Measurements from ENCODE around the gene HERC2. TPM values are rescaled to one million over a fixed set of nuclear protein-coding genes. Genes with fewer than 3 reads are reported as not detected.

HERC2 gene
- total and polyA plus RNA-seq, 4 donors, result 17.9 to 76.0 (median 39.8) TPM

- H3K9ac ChIP-seq (ENCODE audit: insufficient read depth in 1 of 2, low read length in 2 of 2), result no peak overlapping the region
- no peaks in the 10 kb centered on the region for H3K9me3 ChIP-seq (ENCODE audit: control insufficient read depth in 4 of 4, insufficient read depth in 3 of 4, low read length in 3 of 4)
- ATAC-seq (ENCODE audit: insufficient read depth, low FRiP score), result no peak
Observed at GRCh38 chr15:28109626-28110455, 212.1 kb downstream of the HERC2 start.

DNA sequence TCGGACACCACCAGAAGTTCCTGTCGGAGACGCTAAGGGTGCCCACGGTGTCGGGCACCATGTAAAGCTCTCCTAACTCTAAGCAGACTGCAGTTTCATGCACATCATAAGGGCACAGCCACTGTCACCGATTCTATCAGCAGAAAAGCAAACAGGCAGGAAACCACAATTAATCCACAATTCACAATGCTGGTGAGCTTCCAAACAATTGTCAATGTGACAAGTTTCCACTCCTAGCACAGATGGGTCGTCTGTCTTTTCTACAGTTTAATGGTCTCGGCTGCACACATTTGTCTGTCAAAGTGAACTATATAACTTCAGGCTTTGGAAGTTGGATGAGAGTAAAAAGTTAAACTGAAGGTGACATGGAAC, 214.1 kb downstream of the HERC2 start:
- Histone ChIP-seq H3K4me3 (no peak overlapping the region), H3K9ac (ENCODE audit: insufficient read depth in 1 of 2, low read length in 2 of 2) (no peak overlapping the region), H3K27me3 (ENCODE audit: control insufficient read depth in 3 of 3, insufficient read depth in 3 of 3, low read length in 2 of 3) (peaks cover 0 to 16% (median 0%) of the 10 kb centered on the region in 3 donors), H3K4me1 (ENCODE audit: control insufficient read depth in 5 of 5, insufficient read depth in 5 of 5, low read length in 5 of 5) (peaks cover 4 to 30% (median 7%) of the 10 kb centered on the region in 5 donors), H3K9me3 (ENCODE audit: control insufficient read depth in 4 of 4, insufficient read depth in 3 of 4, low read length in 3 of 4) (no peaks in the 10 kb centered on the region), H3K36me3 (ENCODE audit: control insufficient read depth in 4 of 4, insufficient read depth in 4 of 4, low read length in 4 of 4) (peaks cover 10 to 17% (median 16%) of the 10 kb centered on the region in 4 donors), H3K27ac (ENCODE audit: low read depth in 1 of 2, low read length in 1 of 2) (no peak overlapping the region)
- DNase-seq, result no peak
- WGBS, 2 donors, result 15 to 31% methylated on average over 8 of the region's 8 CpGs
- TF ChIP-seq CTCF (IDR thresholded peaks at IDR 0.05; ENCODE audit: control extremely low read depth, extremely low read depth), result no peak
- ATAC-seq (ENCODE audit: insufficient read depth, low FRiP score), result no peak

More at GRCh38 chr15:28109626-28110455, 212.1 kb downstream of the HERC2 start:
- Histone ChIP-seq H3K4me1 (ENCODE audit: control insufficient read depth in 5 of 5, insufficient read depth in 5 of 5, low read length in 5 of 5) (peaks cover 4 to 30% (median 7%) of the 10 kb centered on the region in 5 donors), H3K27ac (ENCODE audit: low read depth in 1 of 2, low read length in 1 of 2) (no peak overlapping the region), H3K27me3 (ENCODE audit: control insufficient read depth in 3 of 3, insufficient read depth in 3 of 3, low read length in 2 of 3) (peaks cover 0 to 14% (median 0%) of the 10 kb centered on the region in 3 donors), H3K4me3 (no peak overlapping the region), H3K36me3 (ENCODE audit: control insufficient read depth in 4 of 4, insufficient read depth in 4 of 4, low read length in 4 of 4) (peaks cover 10 to 36% (median 25%) of the 10 kb centered on the region in 4 donors)
- TF ChIP-seq CTCF (IDR thresholded peaks at IDR 0.05; ENCODE audit: control extremely low read depth, extremely low read depth), result no peak
- no peak for DNase-seq
- WGBS, 2 donors, result 92 to 94% methylated on average over 25 of the region's 25 CpGs

- no peak for ATAC-seq (ENCODE audit: insufficient read depth, low FRiP score)
- DNase-seq, result peak; percentile 42 to 60 (median 51)
- WGBS, 2 donors, result 3 to 4% methylated on average over 58 to 63 of the region's 63 CpGs
- peak overlapping the region; percentile 15 for H3K4me3 ChIP-seq
- H3K9me3 ChIP-seq (ENCODE audit: control insufficient read depth in 4 of 4, insufficient read depth in 3 of 4, low read length in 3 of 4), result peaks cover 0 to 2% (median 0%) of the 10 kb centered on the region in 4 donors
- H3K27me3 ChIP-seq (ENCODE audit: control insufficient read depth in 3 of 3, insufficient read depth in 3 of 3, low read length in 2 of 3), result peaks cover 0 to 16% (median 0%) of the 10 kb centered on the region in 3 donors
- peaks cover 6 to 11% (median 11%) of the 10 kb centered on the region in 4 donors for H3K36me3 ChIP-seq (ENCODE audit: control insufficient read depth in 4 of 4, insufficient read depth in 4 of 4, low read length in 4 of 4)
- H3K27ac ChIP-seq (ENCODE audit: low read depth in 1 of 2, low read length in 1 of 2), result no peak overlapping the region
- H3K4me1 ChIP-seq (ENCODE audit: control insufficient read depth in 5 of 5, insufficient read depth in 5 of 5, low read length in 5 of 5), result peaks cover 4 to 30% (median 7%) of the 10 kb centered on the region in 5 donors
- H3K9ac ChIP-seq (ENCODE audit: insufficient read depth in 1 of 2, low read length in 2 of 2), result peak overlapping the region in 1 of 2 donors; percentile 61
- no peak for TF ChIP-seq CTCF (IDR thresholded peaks at IDR 0.05; ENCODE audit: control extremely low read depth, extremely low read depth)
Observed at GRCh38 chr15:28107111-28107903, 214.7 kb downstream of the HERC2 start.
